ENCODE measurements around the gene RARS2. TPM values are rescaled to one million over a fixed set of nuclear protein-coding genes. Genes with fewer than 3 reads are reported as not detected.

RARS2 gene
- total and polyA plus RNA-seq, 9 of the 15 experiments (the other 6 are each of a cell fraction or from before 2014, with no cell fraction given), result 30.0 to 92.7 (median 43.4) TPM

DNA sequence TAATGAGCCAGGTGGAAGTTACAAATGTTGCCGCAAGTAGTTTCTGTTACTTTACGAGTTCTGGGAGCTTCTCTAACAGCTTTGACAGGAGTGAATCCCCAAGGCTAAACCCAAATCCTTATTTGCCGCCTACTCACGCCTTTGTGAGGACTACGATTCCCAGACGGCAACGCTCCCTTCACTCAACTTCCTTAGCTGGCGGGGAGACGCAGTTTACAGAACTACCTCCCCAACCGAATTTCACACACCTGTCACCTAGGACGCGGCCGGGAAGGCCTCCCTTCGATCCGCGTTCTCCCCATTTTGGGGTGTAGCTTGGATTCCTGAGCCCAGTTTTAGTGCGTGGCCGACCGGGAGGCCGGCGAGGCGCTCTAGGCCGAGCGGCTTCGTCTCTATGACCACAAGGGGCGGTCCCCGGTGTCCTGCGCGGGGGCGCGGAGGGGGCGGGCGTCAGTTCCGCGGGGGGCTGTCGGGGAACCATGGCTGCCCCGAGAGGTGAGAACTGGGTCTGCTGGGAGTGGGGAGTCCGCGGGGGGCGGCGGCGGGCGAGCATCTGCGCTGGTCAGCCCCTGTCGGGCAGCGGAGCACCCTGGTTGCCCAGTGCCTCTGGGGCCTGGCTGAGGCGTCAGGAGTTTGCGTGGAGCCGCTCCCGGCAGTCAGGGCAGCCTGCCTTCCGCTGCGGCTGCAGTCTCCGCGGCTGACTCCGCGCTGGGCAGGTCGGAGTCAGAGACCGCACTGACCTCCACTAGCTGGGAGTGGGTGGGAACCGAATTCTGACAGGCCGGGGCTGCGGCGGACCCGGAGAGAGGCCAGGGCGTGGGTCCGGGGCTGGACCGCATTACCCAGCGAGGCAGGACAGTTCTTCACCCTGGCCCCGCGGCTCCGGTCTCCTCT, 117.0 kb downstream of the RARS2 start, which contains the start of gene SLC35A1 (continued):
- TF ChIP-seq LARP7 (IDR thresholded peaks at IDR 0.05), result 0 out of 2 replicates have a peak, but pooled peaks have one; percentile 37
- TF ChIP-seq, protein P1, sequence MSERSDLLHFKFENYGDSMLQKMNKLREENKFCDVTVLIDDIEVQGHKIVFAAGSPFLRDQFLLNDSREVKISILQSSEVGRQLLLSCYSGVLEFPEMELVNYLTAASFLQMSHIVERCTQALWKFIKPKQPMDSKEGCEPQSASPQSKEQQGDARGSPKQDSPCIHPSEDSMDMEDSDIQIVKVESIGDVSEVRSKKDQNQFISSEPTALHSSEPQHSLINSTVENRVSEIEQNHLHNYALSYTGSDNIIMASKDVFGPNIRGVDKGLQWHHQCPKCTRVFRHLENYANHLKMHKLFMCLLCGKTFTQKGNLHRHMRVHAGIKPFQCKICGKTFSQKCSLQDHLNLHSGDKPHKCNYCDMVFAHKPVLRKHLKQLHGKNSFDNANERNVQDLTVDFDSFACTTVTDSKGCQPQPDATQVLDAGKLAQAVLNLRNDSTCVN (CRISPR knock-in tag; IDR thresholded peaks at IDR 0.05), result no peak
- TF ChIP-seq ZBTB7A (IDR thresholded peaks at IDR 0.05; ENCODE audit: borderline replicate concordance, control insufficient read depth, low read depth, low read length), result peak; percentile 82
- no peak for TF ChIP-seq GATAD2A (IDR thresholded peaks at IDR 0.05)
- peak; percentile 83 for TF ChIP-seq SUPT5H (IDR thresholded peaks at IDR 0.05)
- no peak for TF ChIP-seq HDAC8 (tag; IDR thresholded peaks at IDR 0.05)
- TF ChIP-seq, protein P2, sequence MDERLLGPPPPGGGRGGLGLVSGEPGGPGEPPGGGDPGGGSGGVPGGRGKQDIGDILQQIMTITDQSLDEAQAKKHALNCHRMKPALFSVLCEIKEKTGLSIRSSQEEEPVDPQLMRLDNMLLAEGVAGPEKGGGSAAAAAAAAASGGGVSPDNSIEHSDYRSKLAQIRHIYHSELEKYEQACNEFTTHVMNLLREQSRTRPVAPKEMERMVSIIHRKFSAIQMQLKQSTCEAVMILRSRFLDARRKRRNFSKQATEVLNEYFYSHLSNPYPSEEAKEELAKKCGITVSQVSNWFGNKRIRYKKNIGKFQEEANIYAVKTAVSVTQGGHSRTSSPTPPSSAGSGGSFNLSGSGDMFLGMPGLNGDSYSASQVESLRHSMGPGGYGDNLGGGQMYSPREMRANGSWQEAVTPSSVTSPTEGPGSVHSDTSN (CRISPR knock-in tag; IDR thresholded peaks at IDR 0.05; ENCODE audit: low read depth), result no peak
- TF ChIP-seq, protein P2 (tag; conservative IDR thresholded peaks at IDR 0.05; ENCODE audit: low read depth), result peak; percentile 85
- no peak for TF ChIP-seq GTF2A2 (tag; IDR thresholded peaks at IDR 0.05)
- TF ChIP-seq, protein P3, sequence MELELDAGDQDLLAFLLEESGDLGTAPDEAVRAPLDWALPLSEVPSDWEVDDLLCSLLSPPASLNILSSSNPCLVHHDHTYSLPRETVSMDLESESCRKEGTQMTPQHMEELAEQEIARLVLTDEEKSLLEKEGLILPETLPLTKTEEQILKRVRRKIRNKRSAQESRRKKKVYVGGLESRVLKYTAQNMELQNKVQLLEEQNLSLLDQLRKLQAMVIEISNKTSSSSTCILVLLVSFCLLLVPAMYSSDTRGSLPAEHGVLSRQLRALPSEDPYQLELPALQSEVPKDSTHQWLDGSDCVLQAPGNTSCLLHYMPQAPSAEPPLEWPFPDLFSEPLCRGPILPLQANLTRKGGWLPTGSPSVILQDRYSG (tag; conservative IDR thresholded peaks at IDR 0.05; ENCODE audit: low read depth), result no peak
- TF ChIP-seq, protein P4, sequence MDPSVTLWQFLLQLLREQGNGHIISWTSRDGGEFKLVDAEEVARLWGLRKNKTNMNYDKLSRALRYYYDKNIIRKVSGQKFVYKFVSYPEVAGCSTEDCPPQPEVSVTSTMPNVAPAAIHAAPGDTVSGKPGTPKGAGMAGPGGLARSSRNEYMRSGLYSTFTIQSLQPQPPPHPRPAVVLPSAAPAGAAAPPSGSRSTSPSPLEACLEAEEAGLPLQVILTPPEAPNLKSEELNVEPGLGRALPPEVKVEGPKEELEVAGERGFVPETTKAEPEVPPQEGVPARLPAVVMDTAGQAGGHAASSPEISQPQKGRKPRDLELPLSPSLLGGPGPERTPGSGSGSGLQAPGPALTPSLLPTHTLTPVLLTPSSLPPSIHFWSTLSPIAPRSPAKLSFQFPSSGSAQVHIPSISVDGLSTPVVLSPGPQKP (CRISPR knock-in tag; IDR thresholded peaks at IDR 0.05), result no peak
- TF ChIP-seq ETV6 (IDR thresholded peaks at IDR 0.05; ENCODE audit: borderline replicate concordance in 1 of 2, low read depth in 2 of 2, low read length in 1 of 2), result no peak
- TF ChIP-seq ETV6 (CRISPR knock-in tag; IDR thresholded peaks at IDR 0.05; ENCODE audit: borderline replicate concordance), result no peak
- TF ChIP-seq SIN3B (IDR thresholded peaks at IDR 0.05; ENCODE audit: low read depth), result 0 out of 2 replicates have a peak, but pooled peaks have one; percentile 46
- peak; percentile 47; the same call in 1 of the 2 replicates for TF ChIP-seq CREB1 (IDR thresholded peaks at IDR 0.05)
- TF ChIP-seq CREB1 (CRISPR knock-in tag; IDR thresholded peaks at IDR 0.05), result peak; percentile 79
- TF ChIP-seq SIX5 (IDR thresholded peaks at IDR 0.05; ENCODE audit: borderline replicate concordance in 1 of 2, insufficient read depth in 1 of 2, low read depth in 1 of 2, low read length in 2 of 2), result peak; percentile 52 to 53; a peak in 2 of 4 replicates
- TF ChIP-seq ELF1 (tag; IDR thresholded peaks at IDR 0.05), result peak; percentile 94
- no peak for TF ChIP-seq ZNF830 (CRISPR knock-in tag; IDR thresholded peaks at IDR 0.05)
- TF ChIP-seq, protein P5, sequence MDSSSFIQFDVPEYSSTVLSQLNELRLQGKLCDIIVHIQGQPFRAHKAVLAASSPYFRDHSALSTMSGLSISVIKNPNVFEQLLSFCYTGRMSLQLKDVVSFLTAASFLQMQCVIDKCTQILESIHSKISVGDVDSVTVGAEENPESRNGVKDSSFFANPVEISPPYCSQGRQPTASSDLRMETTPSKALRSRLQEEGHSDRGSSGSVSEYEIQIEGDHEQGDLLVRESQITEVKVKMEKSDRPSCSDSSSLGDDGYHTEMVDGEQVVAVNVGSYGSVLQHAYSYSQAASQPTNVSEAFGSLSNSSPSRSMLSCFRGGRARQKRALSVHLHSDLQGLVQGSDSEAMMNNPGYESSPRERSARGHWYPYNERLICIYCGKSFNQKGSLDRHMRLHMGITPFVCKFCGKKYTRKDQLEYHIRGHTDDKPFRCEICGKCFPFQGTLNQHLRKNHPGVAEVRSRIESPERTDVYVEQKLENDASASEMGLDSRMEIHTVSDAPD (CRISPR knock-in tag; IDR thresholded peaks at IDR 0.05), result no peak
- no peak; the same call in 1 of the 2 replicates for TF ChIP-seq MTA1 (IDR thresholded peaks at IDR 0.05; ENCODE audit: borderline replicate concordance)

All from K562 (cell line).